SKM-1 (cell line): Measurements from ENCODE around the gene DLGAP1.
A peak's percentile ranks its signal among the peaks of the same experiment; 100 is the strongest.

Experiments
- DNase-seq: peaks from one replicate; lab custom pipeline; 2025; ENCODE audit not compliant: unreplicated experiment; lab: John Stamatoyannopoulos, UW

The DLGAP1 gene

GRCh38 chr18:4016391-4017049 lies 438.6 kb downstream of the DLGAP1 start:
- DNase-seq: no peak

GRCh38 chr18:4007846-4008245 lies 447.3 kb downstream of the DLGAP1 start:
- no peak for DNase-seq

GRCh38 chr18:4004183-4004829 lies 450.8 kb downstream of the DLGAP1 start:
- DNase-seq: no peak

- peak; percentile 12 for DNase-seq
These were observed 456.3 kb downstream of the DLGAP1 start for GRCh38 chr18:3998698-3999333.

- peak; percentile 38 for DNase-seq
These were observed 459.5 kb downstream of the DLGAP1 start for GRCh38 chr18:3995476-3996102.

- no peak for DNase-seq
These were observed 461.0 kb downstream of the DLGAP1 start for GRCh38 chr18:3993941-3994687.

GRCh38 chr18:3985664-3986063 lies 469.4 kb downstream of the DLGAP1 start:
- no peak for DNase-seq

GRCh38 chr18:3985020-3985419 lies 470.1 kb downstream of the DLGAP1 start:
- no peak for DNase-seq

- no peak for DNase-seq
These were observed 470.8 kb downstream of the DLGAP1 start for GRCh38 chr18:3984163-3984757.

GRCh38 chr18:3983351-3983969 lies 471.6 kb downstream of the DLGAP1 start:
- DNase-seq: no peak

GRCh38 chr18:3982541-3982940 lies 472.6 kb downstream of the DLGAP1 start:
- no peak for DNase-seq

GRCh38 chr18:3979024-3979423 lies 476.1 kb downstream of the DLGAP1 start:
- DNase-seq: no peak

GRCh38 chr18:3973191-3973850 lies 481.8 kb downstream of the DLGAP1 start:
- DNase-seq: no peak

- no peak for DNase-seq
These were observed 482.7 kb downstream of the DLGAP1 start for GRCh38 chr18:3972291-3972930.

GRCh38 chr18:3970929-3971328 lies 484.2 kb downstream of the DLGAP1 start:
- no peak for DNase-seq

GRCh38 chr18:3967359-3968180 lies 487.5 kb downstream of the DLGAP1 start:
- no peak for DNase-seq

GRCh38 chr18:3966642-3967358 lies 488.3 kb downstream of the DLGAP1 start:
- DNase-seq: no peak

GRCh38 chr18:3966246-3966641 lies 488.9 kb downstream of the DLGAP1 start:
- no peak for DNase-seq
